OCI-M1 (cell line): ENCODE results near the gene TSPAN5.

Source experiments
- DNase-seq: peaks from one replicate; lab custom pipeline; 2025; lab: John Stamatoyannopoulos, UW

TSPAN5 gene

DNA sequence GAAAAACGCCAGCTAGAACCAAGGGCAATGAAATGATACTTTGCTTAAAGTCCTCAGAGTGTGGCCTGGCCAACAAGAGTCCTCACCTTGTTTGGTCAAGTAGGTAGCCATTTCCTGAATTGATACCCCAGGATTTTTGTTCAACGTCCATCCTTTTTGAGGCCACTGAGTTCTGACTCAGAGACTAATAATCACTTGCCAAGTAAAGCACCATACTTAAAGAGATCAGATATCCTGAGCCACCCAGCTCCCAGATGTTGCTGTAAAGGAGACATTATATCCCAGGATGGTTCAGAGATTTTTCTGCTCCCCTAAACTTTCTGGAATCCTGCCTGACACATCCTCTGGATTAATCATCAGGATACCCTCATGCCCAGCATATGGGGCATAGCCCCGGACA lies 206.3 kb downstream of the TSPAN5 start:
- no peak for DNase-seq

DNA sequence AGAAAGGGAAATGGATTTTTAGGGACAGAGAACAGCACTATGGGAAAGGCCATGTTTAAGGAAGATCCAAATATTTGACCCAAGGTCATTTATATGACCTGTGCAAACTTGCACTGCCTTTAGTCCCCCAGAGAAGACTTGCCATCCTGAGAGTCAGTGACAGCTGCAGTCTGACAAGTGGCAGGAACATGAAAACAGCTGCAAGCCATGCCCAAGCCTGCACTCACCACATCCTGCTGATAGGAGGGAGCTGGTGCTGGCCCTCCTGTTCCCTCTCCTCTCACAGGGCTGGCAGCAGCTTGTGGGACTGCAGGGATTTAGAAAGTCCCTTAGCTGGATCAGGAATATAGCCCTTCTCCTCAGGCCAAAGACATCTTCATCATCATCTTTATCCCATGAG lies 209.5 kb downstream of the TSPAN5 start:
- no peak for DNase-seq

DNA sequence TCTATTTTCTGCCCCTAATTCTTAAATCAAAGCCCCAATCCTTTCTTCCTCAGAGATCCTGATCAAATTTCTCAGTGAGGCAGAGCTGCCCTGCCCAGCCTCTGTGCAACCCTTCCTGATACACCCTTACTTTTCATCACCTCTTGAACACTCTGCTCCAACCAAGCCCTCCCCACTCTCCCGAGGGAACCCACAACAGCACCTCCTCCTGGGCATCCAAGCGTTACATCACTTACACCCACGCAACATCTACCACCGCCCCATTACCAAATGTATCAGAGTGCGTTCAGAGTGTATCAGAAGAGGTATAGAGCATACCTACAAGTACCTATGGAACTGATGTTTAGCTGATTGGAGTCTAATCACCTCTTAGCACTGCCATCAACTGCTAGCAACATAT lies 210.8 kb downstream of the TSPAN5 start:
- DNase-seq, result no peak

DNA sequence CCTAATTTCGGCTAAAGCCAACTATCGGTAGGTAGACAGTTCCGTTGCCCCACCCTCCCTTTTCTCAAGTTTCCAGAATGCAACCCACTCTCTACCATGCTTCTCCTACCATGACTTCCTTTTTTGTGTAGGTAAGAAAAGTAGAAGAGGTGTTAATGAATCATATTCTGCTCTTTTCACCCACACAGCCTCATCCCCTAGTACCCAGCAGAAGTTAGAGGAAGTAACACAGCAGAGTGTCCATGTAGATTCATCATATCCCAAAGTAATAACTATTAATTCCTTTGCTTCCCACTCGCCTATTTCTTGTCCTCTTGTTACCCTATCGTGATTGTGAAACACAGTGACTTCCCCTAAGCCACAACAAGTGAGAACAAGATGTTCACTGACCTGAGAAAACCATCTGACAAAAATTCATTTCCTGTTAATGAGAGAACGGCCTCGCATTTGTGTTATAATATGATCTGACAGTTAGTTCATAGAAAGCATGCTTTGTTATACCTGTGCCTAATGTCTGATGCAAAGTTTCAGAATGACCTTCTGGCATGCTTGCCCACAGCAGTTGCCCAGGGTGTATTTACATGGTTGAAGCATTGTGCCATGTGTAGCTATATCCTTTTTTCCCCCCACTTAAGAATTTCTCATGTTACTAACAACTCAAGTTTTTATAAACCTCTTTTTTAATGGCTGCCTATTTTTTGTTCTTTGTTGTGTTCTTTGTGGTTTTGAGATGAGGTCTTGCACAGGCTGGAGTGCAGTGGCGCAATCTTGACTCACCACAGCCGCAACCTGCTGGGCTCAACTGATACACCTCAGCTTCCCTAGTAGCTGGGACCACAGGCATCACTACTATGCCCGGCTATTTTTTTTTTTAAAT lies 211.7 kb downstream of the TSPAN5 start:
- peak; percentile 13 for DNase-seq

DNA sequence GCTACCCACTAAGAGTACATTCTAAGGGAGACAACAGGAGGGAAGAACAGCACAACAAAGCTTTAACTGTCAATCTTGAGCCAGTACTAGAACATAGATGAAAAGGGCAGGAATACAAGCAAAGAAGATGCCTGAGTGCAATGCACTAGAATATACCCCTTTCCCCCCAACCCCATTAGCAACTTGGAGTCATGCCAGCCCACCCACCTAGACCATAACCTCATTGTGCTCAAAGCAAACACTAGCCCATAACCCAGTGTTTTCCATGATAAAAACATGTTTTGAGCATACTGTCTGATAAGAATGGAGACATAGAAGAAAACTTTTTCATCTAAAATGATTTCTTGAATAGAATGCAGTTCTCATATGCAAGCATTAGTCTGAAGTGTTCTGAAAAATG lies 214.0 kb downstream of the TSPAN5 start:
- no peak for DNase-seq

DNA sequence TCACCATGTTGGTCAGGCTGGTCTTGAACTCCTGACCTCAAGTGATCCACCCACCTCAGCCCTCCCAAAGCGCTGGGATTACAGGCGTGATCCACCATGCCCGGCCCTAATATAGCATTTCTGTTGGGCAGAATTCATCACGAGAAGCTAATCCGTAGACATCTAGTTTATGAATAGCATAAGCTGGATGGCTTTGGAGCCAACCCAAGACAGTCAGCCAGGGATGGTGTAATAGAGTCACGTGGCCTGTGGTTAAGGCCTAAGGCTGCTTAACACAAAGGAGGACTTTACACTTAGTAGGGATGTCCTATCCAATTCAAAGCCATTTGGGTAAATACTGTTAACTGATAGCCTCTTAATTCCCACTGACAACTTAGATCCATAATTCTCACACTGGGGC lies 223.6 kb downstream of the TSPAN5 start:
- DNase-seq, result no peak

DNA sequence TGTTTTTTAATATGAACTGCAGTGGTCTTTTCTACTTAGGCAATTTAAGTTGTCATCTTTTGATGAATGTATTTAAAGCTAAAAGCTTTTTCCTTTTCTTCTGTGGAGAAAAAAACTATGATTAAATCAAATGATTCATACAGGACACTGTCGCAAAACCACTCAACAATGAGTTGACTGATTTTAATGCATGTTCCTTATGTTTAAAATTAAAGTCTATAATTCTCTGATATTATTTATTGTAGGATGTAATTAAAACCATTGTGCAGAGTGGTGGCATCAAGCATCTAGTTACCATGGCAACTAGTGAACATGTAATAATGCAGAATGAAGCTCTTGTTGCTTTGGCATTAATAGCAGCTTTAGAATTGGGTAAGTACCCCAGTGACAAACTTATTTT lies 224.7 kb downstream of the TSPAN5 start:
- no peak for DNase-seq

DNA sequence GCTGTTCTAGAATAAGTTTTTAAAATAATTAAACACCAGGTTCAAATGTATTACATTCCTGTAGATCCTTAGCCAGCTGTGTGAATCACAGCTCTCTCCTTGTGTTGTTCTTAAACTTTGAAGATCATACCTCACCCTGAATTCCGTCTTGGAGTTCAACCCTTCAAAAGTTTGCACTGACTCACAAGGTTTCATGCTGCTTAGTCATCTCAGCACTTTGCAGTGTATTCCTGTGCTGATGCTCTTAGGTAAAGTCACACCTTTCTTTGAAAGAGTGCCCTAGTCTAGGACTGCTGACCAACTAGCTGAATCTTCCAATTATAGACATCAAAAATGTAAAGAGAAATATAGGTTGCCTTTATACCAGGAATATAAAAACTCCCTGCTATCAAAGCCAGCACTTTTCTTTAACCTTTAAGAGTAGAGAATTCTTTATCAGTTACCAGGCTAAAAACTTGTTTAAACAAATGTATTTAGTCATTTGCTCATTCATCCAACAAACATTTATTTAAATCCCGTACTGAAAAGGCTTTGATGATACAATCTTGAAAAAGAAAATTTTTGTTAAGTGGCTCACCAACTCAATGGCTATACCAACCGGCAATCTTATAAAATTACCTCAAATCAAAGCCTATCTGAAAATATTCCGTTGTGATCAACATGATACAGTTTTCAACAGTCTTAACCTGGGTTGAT lies 227.6 kb downstream of the TSPAN5 start:
- DNase-seq, result no peak

DNA sequence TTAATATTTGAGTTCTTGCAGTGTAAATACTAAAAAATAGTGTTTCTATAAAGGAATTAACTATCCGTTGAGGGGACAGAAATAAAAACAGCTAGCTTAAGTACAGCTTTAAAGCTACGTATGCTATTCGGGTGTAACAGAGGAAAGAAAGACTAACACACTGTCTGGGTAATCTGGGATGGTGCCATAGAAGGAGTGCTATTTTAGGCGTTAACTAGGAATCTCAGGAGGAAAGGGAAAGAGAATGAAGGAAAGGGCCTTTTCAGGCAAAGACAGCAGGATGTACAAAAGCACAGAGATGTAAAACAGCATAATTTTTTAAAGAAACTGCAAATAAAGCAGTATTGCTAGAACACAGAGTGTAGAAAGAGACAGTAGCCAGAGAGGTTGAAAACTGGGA lies 235.4 kb downstream of the TSPAN5 start:
- DNase-seq, result no peak

DNA sequence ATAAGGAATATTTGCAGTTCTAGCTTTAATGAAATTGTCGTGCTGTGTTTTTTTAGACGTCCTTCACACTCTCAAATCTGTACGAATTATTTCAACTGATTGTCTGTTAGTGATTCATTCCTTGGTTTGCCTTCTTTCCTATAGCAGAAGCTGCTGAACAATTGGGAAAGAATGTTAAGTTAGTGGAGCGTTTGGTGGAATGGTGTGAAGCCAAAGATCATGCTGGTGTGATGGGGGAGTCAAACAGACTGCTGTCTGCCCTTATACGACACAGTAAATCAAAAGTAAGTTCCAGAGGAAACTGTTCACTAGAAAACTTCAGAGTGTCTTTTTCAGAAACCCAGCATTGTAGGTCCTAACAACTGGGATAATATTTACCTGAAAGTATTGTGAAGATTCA lies 237.3 kb downstream of the TSPAN5 start:
- no peak for DNase-seq
